Limb (tissue), 2 donors: ENCODE results near the gene CAPN14.
"Not testable (repeated sequence)": the region's sequence is repeated elsewhere in the genome, so short reads cannot be mapped to it uniquely, and the experiment has no call there.

Experiments used
- DNase-seq, 2 donors: peaks; one replicate each; pipeline ENCODE4 v3.0.0-alpha.2; 2016; ENCODE audit errors: extremely low spot score in 2 of 2

CAPN14 gene

GRCh38 chr2:31197166-31197565 lies 20.1 kb downstream of the CAPN14 start:
- DNase-seq: no peak

DNA sequence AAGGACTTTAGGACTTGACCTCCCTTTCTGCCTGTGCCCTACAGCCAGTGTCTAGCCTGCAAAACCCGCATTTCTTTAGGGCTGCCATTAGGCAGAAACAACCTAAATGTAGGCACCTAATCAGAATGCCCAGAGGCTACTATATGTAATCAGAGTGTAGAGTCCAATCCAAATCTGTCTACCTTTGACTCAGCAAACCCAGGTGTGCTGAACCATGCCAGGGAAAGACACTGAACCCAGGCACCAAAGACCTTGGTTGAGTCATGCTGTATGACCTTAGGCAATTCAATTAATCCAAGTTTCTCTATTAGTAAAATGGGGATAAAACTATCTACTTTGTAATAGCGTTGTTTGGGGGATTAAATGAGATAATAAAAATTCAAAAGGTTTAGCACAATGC lies 20.7 kb downstream of the CAPN14 start:
- no peak for DNase-seq

DNA sequence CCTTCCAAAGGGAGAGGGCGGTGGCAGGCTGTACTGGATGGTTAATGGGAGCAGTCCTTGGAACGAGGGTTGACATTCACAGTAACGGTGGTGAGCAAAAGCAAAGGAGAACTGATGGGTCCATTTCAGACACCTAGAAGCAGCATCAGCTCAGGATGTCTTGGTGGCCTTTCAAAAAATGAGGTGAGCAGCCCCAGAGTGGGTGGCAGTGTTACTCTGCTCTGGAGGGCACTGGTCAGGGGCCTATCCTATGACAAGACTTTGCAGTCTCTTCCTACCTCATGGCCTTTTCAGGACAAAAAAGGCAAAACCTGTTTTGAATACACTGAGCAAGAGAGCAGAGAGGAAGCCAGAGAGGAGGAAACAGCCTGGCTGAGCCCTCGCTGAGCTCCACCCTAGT lies 23.5 kb downstream of the CAPN14 start:
- no peak for DNase-seq

DNA sequence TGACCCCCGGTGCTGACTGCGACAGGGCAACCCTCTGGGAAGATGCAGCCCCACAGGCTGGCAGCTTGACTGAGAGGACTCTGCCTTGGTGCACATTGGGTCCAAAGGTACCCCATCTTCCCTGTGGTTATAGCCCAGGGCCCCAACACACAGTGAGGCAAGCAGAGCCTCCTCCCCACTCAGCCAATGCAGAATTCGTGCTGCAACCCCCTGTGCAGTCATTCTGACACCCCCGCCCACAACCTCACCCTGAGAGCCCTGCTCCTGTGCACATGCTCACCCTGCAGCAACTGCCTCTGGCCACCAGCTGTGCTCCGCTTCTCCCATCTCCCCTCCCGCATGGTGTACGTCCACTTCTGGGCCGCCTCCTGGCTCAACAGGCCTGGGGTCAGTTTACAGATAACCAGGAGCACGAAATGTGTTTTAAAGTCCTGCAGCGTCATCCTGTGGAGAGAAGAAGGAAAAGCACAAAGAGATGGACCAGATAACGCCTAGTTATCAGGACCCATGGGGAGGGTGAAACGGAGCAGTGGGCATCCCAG lies 24.4 kb downstream of the CAPN14 start:
- no peak for DNase-seq

DNA sequence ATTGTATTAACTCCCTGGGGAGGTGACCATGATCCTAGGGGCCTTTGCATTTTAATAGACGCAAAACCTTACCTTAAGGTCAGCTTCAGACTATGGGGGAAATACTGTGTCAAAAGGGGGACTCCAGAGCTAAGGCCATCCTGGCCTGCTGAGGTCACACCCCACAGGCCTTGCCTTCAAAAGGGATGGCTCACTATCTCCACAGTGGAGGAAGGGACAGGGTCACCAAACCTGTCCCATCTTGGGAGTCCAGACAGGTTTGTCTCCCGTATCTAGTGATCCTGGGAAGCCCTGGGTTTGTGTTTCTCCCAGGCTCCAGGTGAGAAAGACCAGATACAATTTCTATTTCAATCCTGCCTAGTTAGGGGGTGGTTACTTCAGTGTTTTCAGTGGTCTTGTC lies 24.9 kb downstream of the CAPN14 start:
- no peak for DNase-seq

DNA sequence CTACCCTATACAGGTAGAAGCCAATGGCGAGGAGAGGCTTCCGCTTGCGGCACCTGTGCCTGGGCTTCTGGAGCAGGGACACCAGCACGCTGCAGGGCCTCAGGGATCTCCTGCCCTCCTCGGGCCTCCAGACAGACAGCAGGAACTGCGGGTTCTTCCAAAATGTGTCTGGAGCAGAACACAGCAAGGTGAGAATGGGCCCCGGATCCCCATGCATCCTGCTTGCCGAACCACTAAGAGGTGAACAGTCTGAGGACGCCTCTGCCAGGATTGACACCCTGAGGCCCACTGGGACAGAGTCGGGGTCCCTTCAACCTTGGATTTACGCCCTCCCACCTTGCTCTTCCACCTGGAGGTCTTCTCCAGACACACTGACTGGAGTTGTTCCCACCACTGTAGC lies 25.4 kb downstream of the CAPN14 start:
- DNase-seq: no peak

DNA sequence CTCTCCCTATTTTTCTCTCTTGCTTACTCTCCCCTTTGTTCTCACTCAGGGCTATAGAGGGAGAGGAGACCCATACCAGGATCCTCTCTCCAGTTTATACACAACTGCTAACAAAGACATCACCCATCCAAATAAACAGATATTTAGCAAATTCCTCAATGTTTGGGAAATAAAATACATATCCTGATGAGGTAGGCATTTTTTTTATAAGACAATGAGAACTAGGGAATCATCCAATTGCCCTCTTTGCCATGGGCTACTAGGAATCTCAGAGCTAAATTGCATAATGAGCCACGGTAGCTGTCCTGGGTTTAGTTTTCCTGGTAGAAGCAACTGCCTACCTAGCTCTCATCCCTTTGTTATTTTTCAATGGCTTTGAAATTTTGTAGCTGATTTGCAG lies 27.1 kb downstream of the CAPN14 start:
- no peak for DNase-seq

GRCh38 chr2:31189141-31189540 lies 28.2 kb downstream of the CAPN14 start:
- no peak for DNase-seq

- no peak for DNase-seq
Observed at GRCh38 chr2:31188131-31188530, 29.2 kb downstream of the CAPN14 start.

- DNase-seq: no peak
Observed at GRCh38 chr2:31187166-31187565, 30.1 kb downstream of the CAPN14 start.

GRCh38 chr2:31183973-31184372 lies 33.3 kb downstream of the CAPN14 start:
- DNase-seq: not testable (repeated sequence)

- no peak for DNase-seq
Observed at GRCh38 chr2:31176742-31177141, 40.6 kb downstream of the CAPN14 start.

- no peak for DNase-seq
Observed at GRCh38 chr2:31171142-31171541, 46.2 kb downstream of the CAPN14 start.

GRCh38 chr2:31170071-31170698 lies 47.1 kb downstream of the CAPN14 start:
- peak; percentile 66 to 72 for DNase-seq

- no peak for DNase-seq
Observed at GRCh38 chr2:31168291-31168690, 49.0 kb downstream of the CAPN14 start.

DNA sequence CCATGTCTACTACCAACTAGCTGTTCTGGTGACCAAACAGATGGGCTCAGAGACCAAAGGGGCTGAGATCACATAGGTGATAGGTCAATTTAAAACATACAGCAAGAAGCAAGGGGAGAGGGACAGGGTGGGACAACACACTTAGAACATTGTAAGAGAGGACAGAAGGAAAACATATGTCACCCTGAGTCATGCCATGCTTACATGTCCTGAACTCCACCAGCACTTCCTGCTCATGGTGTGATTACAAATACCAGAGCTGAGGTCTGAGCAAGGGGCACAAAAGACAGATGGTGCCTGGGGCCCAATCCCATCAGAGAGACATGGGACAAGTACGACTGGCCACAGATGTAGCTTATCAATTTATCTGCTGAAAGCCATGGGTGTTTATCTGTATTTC lies 50.4 kb downstream of the CAPN14 start:
- DNase-seq: no peak

- DNase-seq: no peak
Observed at GRCh38 chr2:31163011-31163539, 54.2 kb downstream of the CAPN14 start.

GRCh38 chr2:31161637-31162036 lies 55.7 kb downstream of the CAPN14 start:
- no peak for DNase-seq

DNA sequence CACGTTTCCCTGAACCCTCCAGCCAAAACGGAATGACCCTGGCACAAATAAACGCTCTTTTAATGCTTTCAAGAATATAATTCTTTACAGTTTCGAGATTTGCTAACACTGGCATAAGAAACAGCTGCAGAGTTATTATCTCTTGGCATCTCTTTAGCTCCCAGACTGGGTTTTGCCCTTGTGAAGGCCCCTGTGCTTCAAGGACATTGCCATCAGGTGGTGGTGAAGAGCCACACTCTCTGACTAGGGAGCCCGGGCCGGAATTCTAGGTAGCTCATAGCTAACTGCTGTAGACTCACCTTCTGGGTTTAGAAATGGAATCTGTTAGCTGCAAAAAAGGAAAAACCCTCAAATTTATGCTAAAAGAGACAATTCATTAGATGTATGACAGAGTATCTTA lies 65.8 kb downstream of the CAPN14 start:
- DNase-seq: no peak

GRCh38 chr2:31150120-31150670 lies 67.1 kb downstream of the CAPN14 start:
- no peak for DNase-seq

DNA sequence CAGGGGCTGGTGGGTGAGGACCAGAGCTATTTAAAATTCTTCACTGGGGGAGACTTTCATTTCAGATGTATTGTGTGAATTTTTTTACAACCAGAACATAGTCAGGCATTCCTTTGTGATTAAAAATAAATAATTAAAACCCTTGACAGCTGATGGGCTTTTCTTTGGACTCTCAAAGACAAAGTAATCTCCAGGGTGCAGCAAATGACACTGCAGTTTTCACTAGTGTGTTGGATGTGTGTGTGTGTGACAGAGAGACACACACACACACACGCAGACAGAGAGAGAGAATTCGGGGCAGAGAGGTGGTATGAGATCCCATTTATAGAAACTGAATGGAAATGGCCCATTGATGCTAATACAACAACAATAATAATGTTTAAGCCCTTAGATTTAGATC lies 68.8 kb downstream of the CAPN14 start:
- DNase-seq: no peak

GRCh38 chr2:31147645-31148044 lies 69.7 kb downstream of the CAPN14 start:
- no peak for DNase-seq

- no peak for DNase-seq
Observed at GRCh38 chr2:31142110-31142509, 75.2 kb downstream of the CAPN14 start.
